GM12878 (cell line): ENCODE results near the gene TDP2.

Source experiments
- CREB1 ChIP-seq: IDR thresholded peaks from 2 replicates; pipeline ENCODE4 v1.6.1; 2012; ENCODE audit warnings: low read depth, mild to moderate bottlenecking, inconsistent platforms
- CTCF ChIP-seq, 3 experiments: IDR thresholded peaks in 2 of 3; conservative IDR thresholded peaks in 1 of 3; 2 replicates each; pipeline ENCODE4 v1.5.1; 2011; ENCODE audit warnings: low read depth in 3 of 3, low read length in 3 of 3, mild to moderate bottlenecking in 3 of 3, control low read depth in 2 of 3, moderate library complexity in 2 of 3, inconsistent platforms in 1 of 3, mixed read lengths in 1 of 3; ENCODE audit not compliant: control insufficient read depth in 2 of 3, insufficient read depth in 1 of 3; ENCODE audit errors: extremely low read depth in 1 of 3
- POLR2A ChIP-seq: IDR thresholded peaks from 2 replicates; pipeline ENCODE4 v1.6.1; 2011; ENCODE audit warnings: low read depth, mild to moderate bottlenecking, low read length
- TBL1XR1 ChIP-seq: IDR thresholded peaks from 2 replicates; pipeline ENCODE4 v1.6.1; 2012; ENCODE audit warnings: low read depth, low read length, improper control_type of control experiment
- ZBTB11 ChIP-seq: fragments of 450-650 bp; formaldehyde crosslinking; IDR thresholded peaks from 2 replicates; pipeline ENCODE4 v1.5.0; 2022; ENCODE audit warnings: mild to moderate bottlenecking, missing genetic modification characterization

- TF ChIP-seq ZBTB11, result no peak
- TF ChIP-seq CTCF (IDR thresholded peaks at IDR 0.05 in 2 of 3, conservative IDR thresholded peaks at IDR 0.05 in 1 of 3; ENCODE audit: control insufficient read depth in 2 of 3, extremely low read depth in 1 of 3, insufficient read depth in 1 of 3, low read depth in 3 of 3, low read length in 3 of 3), result no peak
- no peak for TF ChIP-seq TBL1XR1
- TF ChIP-seq CREB1, result no peak
- TF ChIP-seq POLR2A, result no peak
Measured at GRCh38 chr6:24691550-24691949, 24.9 kb upstream of the TDP2 start.
